GM19395 (cell line): ENCODE measurements around the gene FLT3.
"Not testable (repeated sequence)": the region's sequence is repeated elsewhere in the genome, so short reads cannot be mapped to it uniquely, and the experiment has no call there.

ENCODE experiments used
- ATAC-seq: cut with Tn5 transposase; IDR thresholded peaks from one replicate; pipeline ENCODE4 v1.9.1; 2021; ENCODE audit warnings: mild to moderate bottlenecking, moderate library complexity; ENCODE audit not compliant: unreplicated experiment

The FLT3 gene

DNA sequence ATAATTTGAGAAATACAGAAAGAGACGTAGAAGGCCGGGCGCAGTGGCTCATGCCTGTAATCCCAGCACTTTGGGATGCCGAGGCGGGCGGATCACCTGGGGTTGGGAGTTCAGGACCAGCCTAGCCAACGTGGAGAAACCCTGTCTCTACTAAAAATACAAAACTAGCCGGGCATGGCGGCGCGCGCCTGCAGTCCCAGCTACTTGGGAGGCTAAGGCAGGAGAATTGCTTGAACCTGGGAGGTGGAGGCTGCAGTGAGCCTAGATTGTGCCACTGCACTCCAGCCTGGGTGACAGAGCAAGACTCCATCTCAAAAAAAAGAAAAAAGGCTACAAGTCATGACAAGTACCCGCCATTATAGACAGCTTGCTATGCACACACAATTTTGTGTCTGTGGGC, 95.4 kb downstream of the FLT3 start:
- not testable (repeated sequence) for ATAC-seq

DNA sequence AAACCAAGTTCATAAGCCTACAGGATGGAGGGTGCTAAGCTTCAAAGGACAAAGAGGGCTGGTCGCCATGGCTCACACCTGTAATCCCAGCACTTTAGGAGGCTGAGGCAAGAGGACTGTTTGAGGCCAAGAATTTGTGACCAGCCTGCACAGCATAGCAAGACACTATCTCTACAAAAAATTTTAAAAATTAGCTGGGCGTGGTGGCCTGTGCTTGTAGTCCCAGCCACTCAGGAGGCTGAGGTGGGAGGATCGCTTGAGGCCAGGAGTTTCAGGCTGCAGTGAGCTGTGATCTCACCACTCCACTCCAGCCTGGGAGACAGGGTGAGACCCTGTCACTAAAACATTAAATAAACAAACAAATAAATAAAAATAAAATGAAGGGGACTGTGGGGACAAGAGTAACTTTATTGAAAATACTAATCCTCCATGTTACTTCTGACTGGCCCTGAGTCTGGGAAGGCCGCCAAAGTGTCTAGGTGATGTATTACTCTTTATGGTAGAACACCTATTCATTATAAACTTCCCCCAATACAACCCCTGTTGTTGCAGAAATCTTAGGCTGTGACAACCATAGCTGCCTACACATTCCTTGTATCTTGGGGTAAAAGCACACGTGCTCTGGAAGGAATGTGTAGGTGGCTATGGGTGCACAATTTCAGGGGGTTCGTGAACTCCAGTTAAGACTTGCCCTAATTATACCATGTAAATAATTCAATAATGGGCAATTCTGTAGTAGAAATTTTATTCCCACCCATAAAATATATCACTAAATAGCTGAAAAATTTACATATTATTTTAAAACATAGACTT, 97.3 kb downstream of the FLT3 start:
- no peak for ATAC-seq

DNA sequence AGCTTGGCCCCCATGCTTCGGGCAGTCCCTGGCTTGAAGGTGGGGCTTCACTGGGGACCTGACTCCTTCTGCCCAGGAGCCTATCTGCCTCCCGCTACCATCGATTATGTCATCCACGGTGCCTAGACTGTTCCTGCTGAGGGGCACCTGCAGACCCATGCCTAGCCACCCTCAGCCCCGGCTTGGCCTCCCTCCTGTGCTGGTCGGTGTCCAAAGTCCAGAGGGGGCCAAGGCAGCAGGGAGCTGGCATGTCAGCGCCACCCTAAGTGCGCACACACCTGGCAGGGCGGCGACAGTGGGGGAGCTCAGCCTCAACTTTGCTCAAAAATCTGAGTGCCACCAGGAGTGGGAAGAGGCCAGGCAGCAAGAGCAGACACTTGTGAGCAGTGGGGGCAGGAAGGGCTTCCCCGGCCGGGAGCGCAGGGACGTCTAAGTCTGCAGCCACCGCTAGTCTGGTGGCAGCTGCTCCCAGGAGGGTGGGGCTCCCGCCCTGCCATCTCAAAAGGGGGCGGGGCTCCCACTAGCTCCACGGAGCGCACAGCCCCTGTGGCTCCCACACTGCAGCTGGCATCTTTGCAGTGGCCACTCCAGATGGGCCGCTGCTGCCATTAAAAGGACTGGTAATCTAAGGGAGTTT, 98.4 kb downstream of the FLT3 start:
- no peak for ATAC-seq

DNA sequence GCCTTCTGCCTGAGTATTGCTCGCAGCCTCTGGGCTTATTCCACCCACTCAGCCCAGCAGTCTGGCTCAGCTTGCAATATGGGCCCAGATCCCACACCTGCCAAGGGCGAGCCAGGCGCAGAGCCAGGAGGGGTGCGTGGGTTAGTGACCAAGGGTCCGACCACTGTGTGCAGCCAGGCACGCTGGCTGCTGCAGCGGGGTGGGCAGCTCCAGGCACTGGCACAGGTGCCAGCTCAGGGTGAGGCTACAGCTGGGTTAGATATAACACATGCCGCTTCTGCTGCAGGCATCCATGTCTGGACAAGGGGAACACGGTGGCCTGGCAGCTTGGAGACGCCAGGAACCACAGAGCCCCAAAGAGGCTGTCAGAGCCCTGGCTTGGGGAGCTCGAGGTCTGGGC, 99.3 kb downstream of the FLT3 start:
- no peak for ATAC-seq

DNA sequence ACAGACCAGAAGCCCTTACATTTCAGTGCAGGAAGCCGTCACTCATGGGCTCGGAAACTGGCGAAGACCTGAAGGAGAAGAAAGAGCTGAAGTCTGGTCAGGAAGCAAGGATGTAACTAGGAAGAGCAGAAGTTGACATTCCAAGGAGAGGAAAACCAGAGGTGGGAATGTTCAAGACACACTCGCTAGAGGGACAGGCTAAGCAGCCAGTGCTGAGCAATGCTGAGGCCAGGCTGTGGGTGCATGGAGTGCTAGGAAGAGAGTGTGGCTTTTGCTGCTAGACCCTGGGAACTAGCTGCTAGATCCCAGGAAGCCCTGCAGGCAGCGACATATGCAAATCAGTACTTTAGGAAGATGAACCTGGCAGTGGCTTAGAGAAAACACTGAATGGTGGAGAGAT, 99.8 kb downstream of the FLT3 start:
- no peak for ATAC-seq

DNA sequence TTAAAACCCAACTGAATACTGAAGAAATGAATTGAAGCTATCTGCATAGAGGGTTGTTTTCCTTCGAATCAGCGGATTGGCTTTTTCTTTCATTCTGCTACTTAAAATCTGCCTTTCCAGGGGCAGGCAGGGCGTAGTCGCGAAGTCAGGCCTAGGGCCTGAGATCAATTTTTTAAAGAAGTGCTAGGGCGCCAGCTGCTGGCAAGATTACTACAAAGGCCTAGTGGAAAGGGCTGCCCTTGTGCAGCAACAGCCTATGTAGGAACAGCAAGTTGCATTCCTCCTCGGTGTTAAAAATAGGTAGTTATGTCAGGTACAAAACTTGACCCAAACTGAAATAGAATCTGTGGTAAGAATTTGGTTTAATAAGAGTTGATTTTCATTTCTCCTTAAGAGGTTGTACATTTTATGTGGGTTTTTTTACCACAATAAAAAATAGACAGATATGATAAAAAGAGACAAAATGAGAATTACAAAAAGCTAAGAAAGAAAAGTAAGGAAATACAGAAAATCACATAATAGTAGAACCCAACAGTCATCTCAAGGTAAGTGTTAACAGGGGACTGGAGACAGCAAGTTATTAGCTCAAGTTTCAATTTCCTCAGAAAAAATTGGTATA, 102.4 kb downstream of the FLT3 start:
- ATAC-seq = no peak

DNA sequence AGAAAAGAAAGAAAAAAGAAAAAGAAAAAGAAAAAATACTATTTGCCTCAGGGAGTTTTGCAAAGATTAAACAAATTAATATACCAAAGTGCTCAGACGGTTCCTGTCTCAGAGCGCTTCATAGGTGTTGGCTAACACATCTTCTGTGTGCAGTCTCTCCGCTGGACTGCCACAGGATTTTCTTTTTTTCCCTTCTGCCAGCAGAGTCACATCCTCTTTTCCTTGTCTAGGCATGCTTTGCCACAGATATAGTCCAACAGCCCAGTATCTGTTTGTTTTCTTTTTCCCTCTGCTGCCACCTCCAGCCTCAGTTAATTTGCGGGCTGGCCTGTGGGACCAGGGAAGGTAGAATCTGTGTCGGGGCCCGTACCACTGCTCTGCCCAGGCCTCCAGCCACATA, 108.5 kb downstream of the FLT3 start:
- no peak for ATAC-seq

DNA sequence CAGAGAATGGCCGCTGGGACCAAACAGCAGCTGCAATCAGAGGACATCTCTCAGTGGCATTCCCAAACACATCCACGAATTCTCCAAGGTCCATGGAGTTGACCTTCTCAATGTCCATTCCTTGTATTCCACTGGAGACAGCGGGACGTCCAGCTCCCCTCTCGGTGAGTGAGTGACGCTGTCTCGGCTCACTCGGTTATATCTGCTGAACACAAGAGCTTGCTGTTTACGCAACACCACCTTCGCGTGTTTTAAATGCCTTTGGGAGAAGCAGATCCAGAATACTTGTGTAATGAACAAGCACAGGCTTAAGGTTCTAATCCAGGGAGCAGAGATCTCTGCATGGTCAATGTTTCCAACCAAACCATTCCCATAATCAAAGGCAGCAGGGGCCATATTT, 111.9 kb downstream of the FLT3 start, which contains the start of gene URAD:
URAD (minus strand) TSS at position 174 of the 400 bp plus-strand sequence; CDS start at position 118, 56 bp downstream.
- no peak for ATAC-seq

DNA sequence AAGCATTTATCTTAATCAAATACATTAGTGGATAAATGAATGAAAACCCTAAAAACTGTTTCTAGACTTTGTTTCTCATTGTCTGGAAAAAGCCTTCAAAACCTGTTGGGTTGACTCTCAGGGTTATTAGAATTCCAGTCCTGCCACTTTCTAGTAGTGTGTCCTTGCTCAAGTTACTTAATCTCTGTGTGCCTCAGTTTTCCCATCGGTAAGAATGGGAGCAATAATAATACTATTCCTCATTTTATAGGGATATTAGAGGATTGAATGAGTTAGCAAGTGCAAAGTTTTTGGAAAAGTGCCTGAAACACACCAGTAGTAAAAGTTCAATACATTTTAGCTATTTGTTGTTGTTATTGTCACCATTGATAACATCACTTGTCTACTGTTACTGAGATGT, 114.8 kb downstream of the FLT3 start:
- no peak for ATAC-seq

DNA sequence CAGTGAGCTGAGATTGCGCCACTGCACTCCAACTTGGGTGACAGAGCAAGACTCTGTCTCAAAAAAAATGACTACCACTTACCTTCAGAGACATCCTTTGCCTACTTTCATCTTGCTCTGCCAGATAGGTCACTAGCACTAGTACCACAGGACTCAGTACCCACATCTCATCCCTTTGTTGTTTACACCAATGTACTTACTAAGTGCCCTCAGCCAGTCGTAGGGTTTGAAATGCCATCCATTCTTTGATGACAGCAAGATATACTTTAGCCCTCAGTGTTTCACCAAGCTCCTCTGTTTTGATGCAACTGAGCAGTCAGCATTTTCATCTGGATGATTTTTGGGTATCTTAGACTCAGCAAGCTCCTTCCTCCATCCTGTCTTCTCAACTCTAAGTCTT, 118.0 kb downstream of the FLT3 start:
- ATAC-seq = no peak

DNA sequence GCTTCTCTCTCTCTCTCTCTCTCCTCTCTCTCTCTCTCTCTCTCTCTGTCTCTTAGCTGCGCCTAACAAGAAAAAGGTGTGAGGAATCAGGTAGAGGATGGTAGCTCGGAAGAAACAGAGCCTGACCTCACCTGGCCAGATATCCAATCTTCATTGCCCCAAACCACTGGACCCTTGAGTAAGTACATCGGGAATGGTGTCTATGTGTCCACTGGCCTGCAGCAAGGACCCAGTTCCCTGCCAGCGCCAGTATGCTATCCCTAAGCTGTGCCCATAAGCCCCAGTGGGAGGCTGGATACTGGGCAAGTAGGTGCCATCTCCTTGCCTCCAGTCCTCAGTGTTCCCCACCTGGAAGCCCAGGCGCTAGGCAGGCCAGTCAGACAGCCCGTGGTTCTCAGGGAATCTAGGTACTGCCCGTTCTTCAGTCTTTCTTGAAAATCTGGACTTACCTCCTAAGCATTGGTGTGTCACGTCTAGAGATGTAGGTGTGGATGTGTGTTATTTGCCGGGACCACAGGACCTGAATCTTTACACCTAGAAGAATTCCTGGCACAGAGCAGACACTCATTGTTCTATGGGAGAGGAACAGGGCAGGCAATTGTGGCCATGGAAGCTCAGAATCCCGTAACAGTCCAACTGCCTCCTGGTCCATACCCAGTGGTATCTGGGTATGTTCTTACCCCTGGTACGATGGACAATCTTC, 119.2 kb downstream of the FLT3 start:
- no peak for ATAC-seq

DNA sequence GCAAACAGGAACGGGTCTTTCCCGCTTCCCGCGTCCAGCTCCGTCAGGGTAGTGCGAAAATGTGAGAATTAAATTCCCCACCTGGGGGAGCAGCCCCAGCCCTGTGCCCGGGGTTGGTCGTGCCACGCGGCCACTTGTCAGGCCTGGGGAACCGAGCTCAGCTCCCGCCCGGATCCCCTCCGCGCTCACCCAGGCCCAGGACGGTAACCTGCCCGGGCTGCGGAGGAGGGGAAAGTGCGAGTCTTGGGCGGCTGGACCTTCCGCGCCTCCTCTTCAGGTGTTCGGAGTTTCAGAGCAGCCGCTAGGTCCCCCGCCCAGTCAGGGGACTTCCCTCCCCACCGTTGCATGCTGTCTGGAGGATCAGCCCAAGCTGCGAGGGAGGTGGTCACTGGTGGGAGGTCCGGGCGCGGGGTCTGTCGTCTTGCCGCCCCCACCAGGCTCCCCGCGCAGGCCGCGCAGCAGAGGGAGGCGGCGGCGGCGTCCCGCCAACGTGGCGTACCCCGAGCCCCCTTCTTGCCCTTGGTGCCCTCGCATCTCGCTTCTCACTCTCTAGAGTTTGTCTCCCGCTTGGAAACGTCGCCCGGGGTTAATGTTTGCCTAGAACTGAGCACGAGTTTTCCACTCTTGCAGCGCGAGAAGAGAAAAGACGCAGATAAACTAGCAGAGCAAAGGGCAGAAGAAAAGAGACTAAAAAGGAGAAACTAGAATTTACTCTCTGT, 119.9 kb downstream of the FLT3 start:
- ATAC-seq = no peak

DNA sequence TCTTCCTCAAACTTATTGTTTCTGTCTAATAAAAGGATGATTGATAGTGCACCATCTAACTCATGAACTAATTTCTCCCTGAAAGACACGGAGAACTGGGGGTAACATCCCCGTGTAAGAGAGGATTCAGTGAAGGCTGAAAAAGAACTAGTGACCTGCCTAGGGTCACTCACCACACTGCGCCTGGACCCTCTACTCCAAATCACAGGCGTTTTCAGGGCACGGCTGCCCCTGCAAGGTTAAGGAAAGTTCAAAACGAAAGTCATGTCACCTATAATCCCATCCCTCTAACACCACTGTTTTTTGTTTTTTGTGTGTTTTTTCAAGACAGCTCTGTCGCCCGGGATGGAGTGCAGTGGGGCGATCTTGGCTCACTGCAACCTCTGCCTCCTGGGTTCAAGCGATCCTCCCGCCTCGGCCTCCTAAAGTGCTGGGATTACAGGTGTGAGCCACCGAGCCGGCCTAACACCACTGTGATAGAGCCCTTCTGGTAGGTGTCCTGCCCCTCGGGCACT, 120.6 kb downstream of the FLT3 start:
- no peak for ATAC-seq

DNA sequence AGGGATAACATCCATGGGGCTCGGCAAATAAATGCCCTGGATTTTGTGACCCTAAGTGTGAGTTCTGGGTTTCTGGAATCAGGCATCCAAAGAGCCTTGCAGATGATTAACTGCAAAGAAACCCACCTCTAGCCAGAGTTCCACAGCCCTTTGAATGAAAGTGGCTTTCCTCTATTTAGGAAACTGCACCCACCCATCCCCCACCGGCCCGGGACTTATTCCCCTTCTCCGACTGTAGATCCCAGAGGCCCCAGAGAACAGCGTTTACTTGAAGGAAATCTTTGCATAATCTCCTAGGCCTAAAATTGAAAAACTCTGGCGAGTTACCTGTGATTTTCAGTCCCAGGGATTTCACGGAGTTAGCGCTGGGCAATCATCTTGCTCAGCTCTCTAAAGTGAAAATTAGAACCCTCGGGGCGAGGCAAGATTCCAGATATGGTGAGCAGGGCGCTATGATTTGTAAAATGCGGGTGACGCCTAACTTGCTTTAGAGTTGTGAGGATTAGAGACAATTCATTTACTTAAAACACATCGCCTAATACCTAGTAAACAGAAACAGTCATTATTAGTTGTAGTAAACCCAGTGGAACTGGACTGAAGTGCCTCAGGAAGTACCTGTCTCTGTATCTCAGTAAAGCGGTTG, 121.3 kb downstream of the FLT3 start:
- ATAC-seq = no peak

DNA sequence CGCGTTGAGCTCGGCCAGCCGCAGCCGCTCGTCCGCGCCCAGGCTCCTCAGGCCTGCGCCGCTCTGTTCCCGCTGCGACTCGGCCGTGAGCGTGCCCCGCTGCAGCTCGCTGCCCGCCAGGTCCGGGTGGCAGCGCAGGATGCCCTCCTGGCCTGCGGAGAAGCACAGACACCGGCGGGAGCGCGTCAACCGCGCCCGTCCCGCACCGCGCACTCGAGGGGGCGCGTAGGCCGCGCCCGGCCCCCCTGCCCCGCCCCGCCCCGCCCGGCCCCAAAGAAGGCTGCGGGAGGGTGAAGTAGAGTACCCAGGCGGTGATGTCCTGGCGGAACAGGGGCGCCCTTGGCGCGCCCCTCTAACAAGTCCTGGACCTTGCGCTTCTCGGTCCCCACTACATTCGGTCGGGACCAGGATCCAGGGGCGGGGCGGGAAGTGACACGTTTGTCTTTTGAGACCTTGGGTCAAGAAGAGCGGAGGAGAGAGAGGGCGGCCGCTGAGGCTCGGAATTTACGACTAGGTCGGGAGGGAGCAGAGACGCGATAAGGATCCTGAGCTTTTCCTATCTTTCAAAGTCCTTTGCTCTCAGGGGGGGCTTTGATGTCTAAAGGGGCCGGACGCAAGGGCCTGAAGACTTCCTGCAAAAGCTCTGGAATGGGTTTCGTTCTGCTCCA, 121.9 kb downstream of the FLT3 start:
- ATAC-seq = no peak

DNA sequence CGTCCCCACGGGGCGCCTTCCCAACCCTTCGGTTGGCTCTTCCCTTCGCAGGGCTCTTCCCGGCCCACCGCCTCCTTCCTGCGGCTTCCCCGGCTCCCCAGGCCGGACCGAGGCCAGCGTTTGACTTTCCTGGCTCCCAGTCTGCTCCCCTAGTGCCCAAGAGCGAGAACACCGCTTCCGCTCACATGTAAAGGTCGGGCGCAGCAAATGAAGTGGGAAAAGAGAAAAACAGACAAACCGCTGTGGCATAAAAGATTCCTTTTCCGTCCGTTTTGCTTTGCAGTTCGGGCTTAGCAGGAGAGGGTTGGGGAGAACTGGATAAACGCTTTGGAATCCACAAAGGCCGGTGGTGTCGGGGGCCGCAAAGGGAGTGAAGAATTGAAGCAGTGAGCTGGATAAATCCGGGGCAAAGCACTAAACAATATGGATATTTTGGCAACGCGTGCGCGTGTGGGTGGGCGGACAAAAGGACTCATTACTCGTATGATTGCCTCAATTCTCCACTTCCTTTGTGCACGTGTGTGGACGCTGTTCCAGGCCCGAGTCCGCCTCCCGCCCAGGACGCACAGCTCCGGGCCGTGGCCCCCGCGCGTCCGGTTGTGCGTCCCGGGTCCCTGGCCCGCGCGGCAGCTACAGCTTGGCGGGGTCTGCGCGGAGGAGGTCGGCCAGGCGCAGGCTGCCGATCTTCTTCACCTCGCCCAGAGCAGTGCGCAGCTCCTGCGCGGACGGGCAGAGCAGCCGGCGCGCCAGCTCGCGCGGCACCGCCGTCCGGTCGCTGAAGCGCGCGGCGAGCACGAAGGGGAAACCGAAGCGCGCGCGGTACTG, 122.7 kb downstream of the FLT3 start:
- ATAC-seq = no peak

DNA sequence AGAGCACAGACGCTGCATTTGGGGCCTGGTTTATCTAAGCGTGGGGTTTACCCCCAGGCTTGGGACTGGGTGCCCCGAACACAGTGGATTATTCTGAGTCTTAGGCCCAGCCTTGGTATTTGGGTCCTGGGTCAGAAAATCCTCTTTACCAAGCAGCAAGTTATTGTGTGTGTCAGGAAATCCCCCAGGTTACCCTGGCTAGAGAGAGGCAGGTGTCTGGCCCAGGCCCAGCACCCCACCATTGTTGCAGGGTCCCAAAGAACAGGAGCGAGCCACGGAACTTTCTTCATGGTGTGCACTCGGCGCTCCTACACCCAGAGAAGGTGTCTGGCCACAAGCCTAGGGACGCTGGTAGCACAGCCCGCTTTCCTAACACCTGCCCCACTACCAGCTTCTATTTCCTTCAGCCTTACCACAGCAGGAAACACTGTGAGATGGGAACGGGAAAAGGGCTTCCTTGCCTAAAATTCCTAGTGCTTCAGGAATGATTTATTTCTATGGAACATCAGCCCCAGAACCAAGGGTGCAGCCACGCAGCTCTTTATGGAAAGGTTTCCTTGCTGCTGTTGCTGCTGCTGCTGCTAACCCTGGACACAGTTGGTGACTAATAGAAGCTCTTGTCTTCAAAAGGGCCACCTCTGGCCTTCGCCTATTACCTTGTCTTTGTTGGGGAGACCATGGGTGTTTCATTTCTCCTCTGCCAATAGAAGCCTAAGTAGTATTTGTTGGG, 123.8 kb downstream of the FLT3 start:
- ATAC-seq = no peak
